Amniotic stem cell (primary cell): ENCODE measurements around the gene MRPL49.
A peak's percentile ranks its signal among the peaks of the same experiment; 100 is the strongest.

Source experiments
- DNase-seq: peaks from one replicate; lab custom pipeline; 2025; lab: John Stamatoyannopoulos, UW

The MRPL49 gene

DNA sequence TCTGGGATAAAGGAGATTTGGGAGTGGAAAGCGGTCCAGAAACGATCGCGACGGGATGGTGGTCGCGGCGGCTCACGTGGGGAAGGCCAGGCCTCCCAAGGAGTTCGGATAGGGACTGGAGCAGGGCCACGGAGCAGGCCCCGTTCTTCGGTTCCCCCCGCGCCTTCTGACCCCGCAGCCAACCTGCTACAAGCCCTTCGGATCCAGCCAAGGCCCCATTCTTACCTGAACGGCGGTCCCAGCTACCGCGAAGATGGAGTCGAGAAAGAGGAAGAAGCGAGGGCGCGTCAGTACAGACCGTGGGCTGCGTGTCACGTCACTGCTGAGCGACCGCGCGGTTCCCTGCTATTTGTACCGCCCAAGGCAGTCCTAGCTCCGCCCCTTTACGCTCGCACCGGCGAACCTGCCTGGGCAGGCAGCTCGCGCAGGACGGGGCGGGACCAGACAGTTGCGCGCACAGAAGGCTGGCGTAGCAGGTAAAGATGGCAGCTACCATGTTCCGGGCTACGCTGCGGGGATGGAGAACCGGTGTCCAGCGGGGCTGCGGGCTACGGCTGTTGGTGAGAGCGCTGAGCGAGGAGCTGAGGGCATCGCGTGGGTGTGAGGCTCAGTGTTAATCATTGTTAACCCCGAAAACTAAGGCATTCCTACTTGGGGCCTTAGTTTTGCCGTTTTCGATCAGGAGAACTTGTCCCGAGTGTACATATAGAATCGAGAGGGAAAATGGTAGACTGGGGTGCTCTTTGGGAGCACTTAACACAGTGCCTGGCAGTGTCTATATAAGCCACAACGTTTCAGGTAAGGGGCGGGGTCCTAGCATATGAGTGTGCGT, at the start of gene MRPL49, which contains the start of gene FAU:
MRPL49 (plus strand) TSS at position 457 of the 832 bp plus-strand sequence; CDS start at position 483, 26 bp downstream.
FAU (minus strand) TSS at position 270 of the 832 bp plus-strand sequence. CDS start 321 bp downstream, outside the sequence.
- peak; percentile 97 for DNase-seq

DNA sequence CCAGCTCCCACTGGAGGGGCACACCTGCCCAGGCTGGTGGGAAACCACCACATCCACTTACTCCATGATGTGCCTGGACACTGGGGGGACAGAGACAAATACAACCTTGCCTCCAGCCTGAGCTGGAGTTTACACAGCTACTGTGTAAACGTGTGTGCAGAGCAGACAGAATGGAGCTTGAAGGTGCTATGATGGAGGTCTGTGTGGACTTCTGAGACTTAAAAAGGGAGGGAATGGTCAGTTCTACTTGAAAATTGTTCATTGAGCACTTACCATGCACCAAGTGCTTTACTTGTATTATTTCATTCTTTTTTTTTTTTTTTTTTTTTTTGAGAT, 49.5 kb upstream of the MRPL49 start:
- DNase-seq = no peak

DNA sequence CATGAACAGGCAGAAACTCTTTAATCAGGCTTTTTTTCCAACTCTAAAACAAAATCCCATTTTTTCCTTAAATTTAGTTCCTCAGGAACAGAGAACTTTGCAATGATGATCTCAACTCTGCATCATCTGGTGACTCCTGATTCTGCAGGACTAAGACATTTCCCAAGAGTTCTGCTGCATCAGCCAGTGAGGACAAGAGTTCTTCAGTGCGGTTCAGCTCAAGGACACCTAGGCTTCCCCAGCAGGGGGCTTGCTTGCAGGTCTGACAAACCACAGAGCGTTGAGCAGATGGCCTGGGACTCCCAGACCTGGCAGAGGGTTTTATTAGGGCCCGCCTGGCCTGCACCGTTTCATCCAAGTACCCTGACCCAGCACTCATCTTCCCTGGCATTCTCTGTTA, 44.7 kb upstream of the MRPL49 start:
- no peak for DNase-seq

GRCh38 chr11:65078151-65078550, 44.0 kb upstream of the MRPL49 start:
- DNase-seq = no peak

- no peak for DNase-seq
Measured at GRCh38 chr11:65078786-65079342, 43.3 kb upstream of the MRPL49 start.

DNA sequence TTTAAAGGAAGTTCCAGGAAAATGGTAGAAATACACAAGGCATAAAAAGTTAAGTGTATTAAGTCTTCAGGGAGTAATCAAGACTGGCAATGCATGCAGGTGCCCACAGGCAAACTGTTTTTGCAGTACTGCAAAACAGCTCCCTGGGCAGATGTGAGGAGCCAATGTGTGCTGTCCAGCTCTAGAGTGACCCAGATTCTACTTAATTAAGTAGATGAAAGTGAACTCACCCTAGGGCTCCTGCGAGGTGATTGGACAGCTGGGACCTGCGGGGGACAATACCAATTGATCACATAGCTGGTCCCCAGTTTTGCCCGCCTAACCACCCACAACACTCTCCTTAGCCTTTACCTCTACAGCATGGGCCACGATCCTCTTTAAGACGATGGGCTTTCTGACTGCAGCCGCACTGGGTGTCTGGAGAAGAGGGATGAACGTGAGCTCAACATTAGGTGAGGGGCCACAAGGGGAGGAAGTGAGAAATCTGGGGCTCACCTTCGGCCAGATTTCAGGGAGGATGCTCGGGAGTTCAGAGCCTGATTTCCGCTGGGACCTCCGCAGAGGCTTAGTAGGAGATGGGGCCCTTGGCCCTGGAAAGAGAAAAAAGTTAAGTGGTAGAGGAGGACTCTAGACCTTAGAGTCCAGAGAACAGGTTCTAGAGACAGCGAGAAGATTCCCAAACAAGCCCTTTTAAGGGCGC, 38.8 kb upstream of the MRPL49 start:
- no peak for DNase-seq

- peak; percentile 89 for DNase-seq
Measured at GRCh38 chr11:65083834-65084597, 38.1 kb upstream of the MRPL49 start, which contains the start of the genes CDCA5 and ZFPL1. Gene CDCA5, minus strand, starts transcription at chr11:65084040. Its CDS starts 62 bp downstream, at chr11:65083978. Gene ZFPL1, plus strand, starts transcription at chr11:65084222. Its CDS starts 477 bp downstream, at chr11:65084699.

- no peak for DNase-seq
Measured at GRCh38 chr11:65084598-65085375, 37.3 kb upstream of the MRPL49 start.

GRCh38 chr11:65085446-65085845, 36.7 kb upstream of the MRPL49 start:
- no peak for DNase-seq

DNA sequence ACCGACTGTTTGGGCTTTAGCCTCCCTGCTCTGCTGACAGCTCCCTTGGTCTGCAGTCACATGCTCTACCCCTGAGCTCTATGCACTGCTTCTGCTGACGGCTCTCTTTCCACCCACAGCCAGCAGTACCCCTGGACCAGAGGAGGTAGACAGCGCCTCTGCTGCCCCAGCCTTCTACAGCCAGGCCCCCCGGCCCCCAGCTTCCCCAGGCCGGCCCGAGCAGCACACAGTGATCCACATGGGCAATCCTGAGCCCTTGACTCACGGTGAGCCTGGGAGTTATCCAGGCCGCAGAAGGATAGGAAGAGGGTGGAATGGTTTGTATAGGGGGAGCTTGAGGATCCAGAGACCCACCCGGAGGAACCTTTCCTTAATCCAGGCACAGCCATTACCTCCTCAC, 35.3 kb upstream of the MRPL49 start:
- DNase-seq = no peak

GRCh38 chr11:65087216-65087615, 34.9 kb upstream of the MRPL49 start:
- no peak for DNase-seq

DNA sequence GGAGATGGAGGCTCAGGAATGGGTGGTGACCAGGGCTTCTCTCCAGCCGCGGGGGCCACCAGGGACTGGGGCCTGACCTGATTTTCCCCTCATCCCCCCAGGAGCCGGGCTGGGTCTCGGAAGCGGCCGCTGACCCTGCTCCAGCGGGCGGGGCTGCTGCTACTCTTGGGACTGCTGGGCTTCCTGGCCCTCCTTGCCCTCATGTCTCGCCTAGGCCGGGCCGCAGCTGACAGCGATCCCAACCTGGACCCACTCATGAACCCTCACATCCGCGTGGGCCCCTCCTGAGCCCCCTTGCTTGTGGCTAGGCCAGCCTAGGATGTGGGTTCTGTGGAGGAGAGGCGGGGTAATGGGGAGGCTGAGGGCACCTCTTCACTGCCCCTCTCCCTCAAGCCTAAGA, 34.3 kb upstream of the MRPL49 start:
- DNase-seq = no peak

DNA sequence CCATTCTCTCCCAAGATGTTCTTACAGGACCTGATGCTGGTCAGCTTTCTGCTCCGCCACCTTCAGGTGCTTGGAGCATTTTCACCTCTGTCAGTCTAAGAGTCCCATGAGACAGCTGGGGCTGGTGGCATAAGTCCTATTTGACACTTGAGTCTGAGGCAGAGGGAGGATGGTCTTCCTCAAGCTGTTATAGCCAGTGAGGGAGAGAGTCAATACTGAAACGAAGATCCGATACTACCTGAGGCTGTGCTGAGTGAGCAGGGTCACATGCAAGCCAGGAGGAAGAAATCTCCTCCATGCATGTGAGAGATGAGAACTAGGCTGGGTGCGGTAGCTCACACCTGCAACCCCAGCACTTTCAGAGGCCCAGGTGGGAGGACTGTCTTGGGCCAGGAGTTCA, 32.5 kb upstream of the MRPL49 start:
- DNase-seq = no peak

DNA sequence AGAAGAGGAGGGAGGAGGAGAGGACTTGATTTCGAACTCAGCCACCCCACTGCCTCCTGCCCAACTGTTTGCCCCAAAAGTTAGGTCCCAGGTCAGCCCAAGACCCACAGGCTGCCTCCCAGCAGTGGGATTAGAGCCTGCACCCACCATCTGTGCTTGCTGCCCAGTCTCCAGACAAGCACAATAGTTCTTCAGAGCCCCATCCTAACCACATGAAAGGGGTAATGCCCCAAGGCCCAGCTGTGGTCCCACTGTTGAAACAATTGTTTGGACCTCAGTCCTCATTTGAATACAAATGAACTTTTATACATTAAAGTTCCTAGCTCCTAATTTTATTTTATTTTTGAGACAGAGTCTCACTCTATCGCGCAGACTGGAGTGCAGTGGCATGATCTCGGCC, 31.5 kb upstream of the MRPL49 start:
- no peak for DNase-seq

GRCh38 chr11:65095427-65095826, 26.7 kb upstream of the MRPL49 start:
- DNase-seq = no peak

DNA sequence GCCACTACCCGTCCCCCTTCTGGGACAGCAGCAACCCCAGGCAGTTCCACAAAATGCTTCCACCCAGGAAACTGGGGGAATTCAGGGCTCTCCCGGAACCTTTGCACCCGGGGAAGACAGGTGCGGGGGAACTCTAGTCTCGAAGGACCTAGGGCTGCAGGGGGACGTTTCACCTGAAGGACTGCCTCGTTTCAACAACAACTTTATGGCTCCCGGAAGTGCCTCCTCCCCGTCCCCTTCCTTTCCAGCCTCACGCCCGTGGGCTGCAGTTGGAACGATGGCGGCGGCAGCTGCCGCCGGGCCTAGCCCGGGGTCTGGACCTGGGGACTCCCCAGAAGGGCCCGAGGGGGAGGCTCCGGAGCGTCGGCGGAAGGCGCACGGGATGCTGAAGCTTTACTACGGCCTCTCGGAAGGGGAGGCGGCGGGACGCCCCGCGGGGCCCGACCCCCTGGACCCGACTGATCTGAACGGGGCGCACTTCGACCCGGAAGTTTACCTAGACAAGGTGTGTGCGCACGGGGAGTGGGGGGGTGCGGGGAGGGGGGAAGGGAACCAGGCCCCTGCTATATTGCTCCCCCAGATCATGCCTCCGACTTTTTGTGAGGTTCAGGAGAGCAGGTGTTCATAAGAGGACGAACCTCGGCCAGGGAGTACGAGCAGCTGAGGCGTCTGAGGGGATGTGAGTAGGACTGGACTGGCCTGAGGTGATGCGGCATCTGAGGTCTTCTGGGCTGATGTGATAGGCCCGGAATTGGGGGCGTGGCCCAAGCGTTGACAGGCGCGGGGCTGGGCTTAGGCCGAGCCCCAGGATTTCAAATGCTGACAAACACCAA, 25.9 kb upstream of the MRPL49 start, which contains the start of gene VPS51:
VPS51 (plus strand) TSS at position 241 of the 833 bp plus-strand sequence; CDS start at position 278, 37 bp downstream.
- peak; percentile 77 for DNase-seq

DNA sequence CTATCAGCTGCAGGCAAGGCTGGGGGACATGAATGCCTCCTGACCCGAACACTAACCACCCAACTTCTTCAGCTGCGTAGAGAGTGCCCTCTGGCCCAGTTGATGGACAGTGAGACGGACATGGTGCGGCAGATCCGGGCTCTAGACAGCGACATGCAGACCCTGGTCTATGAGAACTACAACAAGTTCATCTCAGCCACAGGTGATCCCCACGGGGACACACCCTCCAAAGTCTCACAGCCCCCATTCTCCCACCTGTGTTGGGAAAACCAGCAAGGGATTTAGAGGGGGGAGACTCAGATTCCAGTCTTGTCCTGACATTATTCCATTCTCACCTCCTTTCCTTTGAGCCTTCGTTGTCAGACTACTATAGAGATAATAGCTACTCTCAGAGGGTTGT, 25.2 kb upstream of the MRPL49 start:
- DNase-seq = no peak

GRCh38 chr11:65100674-65101350, 21.3 kb upstream of the MRPL49 start:
- no peak for DNase-seq
